ENCODE results near the gene AMACR.

The AMACR gene

GRCh38 chr5:34005211-34005610 lies 2.6 kb downstream of the AMACR start:
- DNase-seq, result no peak

GRCh38 chr5:34003941-34004340 lies 3.9 kb downstream of the AMACR start:
- DNase-seq, result no peak

GRCh38 chr5:34002629-34003328 lies 5.1 kb downstream of the AMACR start:
- DNase-seq, result no peak

- peak; percentile 79 for DNase-seq
Measured at GRCh38 chr5:34001241-34001841, 6.5 kb downstream of the AMACR start.

- DNase-seq, result no peak
Measured at GRCh38 chr5:33999978-34000377, 7.9 kb downstream of the AMACR start.

GRCh38 chr5:33997331-33997983 lies 10.4 kb downstream of the AMACR start:
- DNase-seq, result peak; percentile 42

- no peak for DNase-seq
Measured at GRCh38 chr5:33995865-33996264, 12.0 kb downstream of the AMACR start.

- peak; percentile 25 for DNase-seq
Measured at GRCh38 chr5:33994845-33995244, 13.0 kb downstream of the AMACR start.

GRCh38 chr5:33992864-33993263 lies 15.0 kb downstream of the AMACR start:
- DNase-seq, result no peak

GRCh38 chr5:33985447-33985846 lies 22.4 kb downstream of the AMACR start:
- DNase-seq, result no peak

- DNase-seq, result no peak
Measured at GRCh38 chr5:33984671-33985124, 23.2 kb downstream of the AMACR start, which contains the start of gene SLC45A2. SLC45A2 (minus strand) TSS chr5:33984693; CDS start chr5:33984583, 110 bp downstream.

- no peak for DNase-seq
Measured at GRCh38 chr5:33984178-33984577, 23.7 kb downstream of the AMACR start.

GRCh38 chr5:33981408-33982162 lies 26.3 kb downstream of the AMACR start:
- DNase-seq, result no peak

- no peak for DNase-seq
Measured at GRCh38 chr5:33980030-33980429, 27.8 kb downstream of the AMACR start.

GRCh38 chr5:33978306-33978705 lies 29.5 kb downstream of the AMACR start:
- DNase-seq, result no peak

- no peak for DNase-seq
Measured at GRCh38 chr5:33976307-33976706, 31.5 kb downstream of the AMACR start.

- no peak for DNase-seq
Measured at GRCh38 chr5:33975852-33976251, 32.0 kb downstream of the AMACR start.

GRCh38 chr5:33973271-33973670 lies 34.6 kb downstream of the AMACR start:
- DNase-seq, result no peak

- no peak for DNase-seq
Measured at GRCh38 chr5:33969572-33970452, 38.0 kb downstream of the AMACR start.

GRCh38 chr5:33968211-33969005 lies 39.4 kb downstream of the AMACR start:
- DNase-seq, result no peak

GRCh38 chr5:33966805-33967204 lies 41.0 kb downstream of the AMACR start:
- no peak for DNase-seq
